ENCODE measurements around the gene TRMT44. TPM values are rescaled to one million over a fixed set of nuclear protein-coding genes. Genes with fewer than 3 reads are reported as not detected.

Gene TRMT44
- total RNA-seq, 1 experiment from 2014 or later: 17.4 TPM

DNA sequence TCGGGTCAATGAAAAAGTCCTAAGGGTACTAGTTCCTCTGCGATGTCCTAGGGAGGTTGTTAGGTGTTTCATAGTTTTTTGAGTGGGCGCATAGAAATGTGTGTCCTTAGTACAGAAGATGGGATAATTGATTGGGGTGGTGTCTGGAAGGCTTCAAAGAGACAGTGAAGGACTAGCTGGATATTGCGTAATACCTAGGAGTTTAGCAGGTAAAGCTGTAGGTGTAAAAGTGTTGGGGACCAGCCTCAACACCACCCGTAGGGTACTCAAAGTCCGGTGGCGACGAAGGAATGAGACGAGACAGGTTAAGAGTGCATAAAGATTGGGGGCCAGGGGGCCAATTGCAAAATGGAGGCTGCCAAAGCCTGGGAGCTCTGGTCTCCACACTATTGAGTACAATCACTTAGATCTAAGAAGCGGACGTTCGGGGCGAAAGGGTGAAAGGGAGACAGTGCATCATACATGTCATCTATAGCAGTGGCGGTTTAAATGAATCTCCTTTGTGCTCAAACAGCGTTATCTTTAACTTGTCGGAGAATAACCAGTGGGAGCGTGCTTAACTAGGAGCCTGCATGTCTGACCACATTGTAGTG lies 1.0 kb downstream of the TRMT44 start:
- Histone ChIP-seq H3K27me3 (ENCODE audit: insufficient read depth, low read depth) (no peaks in the 10 kb centered on the region), H3K4me3 (peak overlapping the region; percentile 82), H3F3A (ENCODE audit: insufficient read depth, low read depth) (peaks cover 10% of the 10 kb centered on the region), H3K36me3 (ENCODE audit: low read depth) (0 out of 2 replicates have a peak, but pooled peaks cover 3% of the 10 kb centered on the region), H2AFZ (peak overlapping the region; percentile 91; the same call in 1 of the 2 replicates), H3K79me2 (ENCODE audit: low read depth) (peaks cover 59% of the 10 kb centered on the region), H3K4me1 (replicated peaks; ENCODE audit: insufficient read depth) (peaks cover 12% of the 10 kb centered on the region), H3K9me2 (ENCODE audit: insufficient read depth) (no peaks in the 10 kb centered on the region), H3K9me3 (ENCODE audit: insufficient read depth, low read depth) (no peaks in the 10 kb centered on the region), H3K4me2 (peak overlapping the region; percentile 95), H4K20me1 (ENCODE audit: insufficient read depth) (no peaks in the 10 kb centered on the region; the same call in 1 of the 2 replicates), H3K27ac (no peak overlapping the region)
- ChIA-PET CTCF (no interaction called here), POLR2A (ENCODE audit: unreplicated experiment) (no interaction called here)
- BruUV-seq (replicated peaks): TSS peak; percentile 33
- intact Hi-C loops (cut with micrococcal nuclease; ENCODE audit: unreplicated experiment): loop anchor here (2.0 kb wide), 1 partner anchor 19 kb away; no protein-coding TSS in a partner anchor
- DNase-seq: no peak
- TF ChIP-seq, protein P1, sequence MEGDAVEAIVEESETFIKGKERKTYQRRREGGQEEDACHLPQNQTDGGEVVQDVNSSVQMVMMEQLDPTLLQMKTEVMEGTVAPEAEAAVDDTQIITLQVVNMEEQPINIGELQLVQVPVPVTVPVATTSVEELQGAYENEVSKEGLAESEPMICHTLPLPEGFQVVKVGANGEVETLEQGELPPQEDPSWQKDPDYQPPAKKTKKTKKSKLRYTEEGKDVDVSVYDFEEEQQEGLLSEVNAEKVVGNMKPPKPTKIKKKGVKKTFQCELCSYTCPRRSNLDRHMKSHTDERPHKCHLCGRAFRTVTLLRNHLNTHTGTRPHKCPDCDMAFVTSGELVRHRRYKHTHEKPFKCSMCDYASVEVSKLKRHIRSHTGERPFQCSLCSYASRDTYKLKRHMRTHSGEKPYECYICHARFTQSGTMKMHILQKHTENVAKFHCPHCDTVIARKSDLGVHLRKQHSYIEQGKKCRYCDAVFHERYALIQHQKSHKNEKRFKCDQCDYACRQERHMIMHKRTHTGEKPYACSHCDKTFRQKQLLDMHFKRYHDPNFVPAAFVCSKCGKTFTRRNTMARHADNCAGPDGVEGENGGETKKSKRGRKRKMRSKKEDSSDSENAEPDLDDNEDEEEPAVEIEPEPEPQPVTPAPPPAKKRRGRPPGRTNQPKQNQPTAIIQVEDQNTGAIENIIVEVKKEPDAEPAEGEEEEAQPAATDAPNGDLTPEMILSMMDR (conservative IDR thresholded peaks at IDR 0.05): no peak
- TF ChIP-seq EZH2 (IDR thresholded peaks at IDR 0.05; ENCODE audit: low read depth): no peak

DNA sequence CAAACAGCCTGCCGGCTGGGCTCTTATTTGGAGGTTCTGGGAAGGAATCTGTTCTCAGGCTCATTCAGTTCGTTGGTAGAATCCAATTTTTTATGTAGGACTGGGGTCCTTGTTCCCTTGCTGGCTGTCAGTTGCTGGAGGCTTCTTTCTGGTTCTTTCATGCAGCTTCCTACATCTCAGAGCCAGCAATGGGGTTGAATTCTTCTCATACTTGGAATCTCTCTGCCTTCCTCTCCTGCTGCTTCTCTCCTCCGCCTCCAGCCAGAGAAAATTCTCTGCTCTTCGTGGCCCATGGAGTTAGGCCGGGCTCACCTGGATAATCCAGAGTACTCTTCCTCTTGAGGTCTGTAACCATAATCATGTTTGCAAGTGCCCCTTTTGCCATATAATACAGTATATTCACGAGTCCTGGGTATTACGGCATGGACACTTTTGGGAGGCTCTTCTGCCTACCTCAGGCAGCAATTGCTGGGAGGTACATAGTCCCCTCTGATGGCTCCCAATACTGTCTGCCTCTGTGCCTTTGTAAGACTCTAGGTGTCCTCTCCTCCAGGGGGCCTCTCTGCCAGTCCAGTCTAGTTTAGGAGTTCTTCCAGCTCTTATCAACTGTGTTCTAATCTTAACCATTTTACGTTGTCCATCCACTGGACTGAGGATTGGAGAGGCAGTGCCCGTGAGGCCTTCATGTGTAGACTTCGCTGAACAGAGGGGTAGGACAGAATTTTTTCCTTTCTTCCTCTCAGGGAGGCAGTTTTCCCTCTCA lies 2.2 kb downstream of the TRMT44 start:
- peak overlapping the region; percentile 82; the same call in 1 of the 2 replicates for H3K4me3 ChIP-seq
- H4K20me1 ChIP-seq (ENCODE audit: insufficient read depth): no peaks in the 10 kb centered on the region; the same call in 1 of the 2 replicates
- TF ChIP-seq, protein P1 (conservative IDR thresholded peaks at IDR 0.05): no peak
- TF ChIP-seq EZH2 (IDR thresholded peaks at IDR 0.05; ENCODE audit: low read depth): no peak
- POLR2A ChIA-PET (ENCODE audit: unreplicated experiment): interaction anchor here (0.7 kb wide), 1 partner anchor 33 kb away, joined by 8 read pairs; no protein-coding TSS in a partner anchor
- peaks cover 59% of the 10 kb centered on the region for H3K79me2 ChIP-seq (ENCODE audit: low read depth)
- peaks cover 12% of the 10 kb centered on the region for H3K4me1 ChIP-seq (replicated peaks; ENCODE audit: insufficient read depth)
- 0 out of 2 replicates have a peak, but pooled peaks cover 3% of the 10 kb centered on the region for H3K36me3 ChIP-seq (ENCODE audit: low read depth)
- intact Hi-C loops (cut with micrococcal nuclease; ENCODE audit: unreplicated experiment): no loop called here
- H3K27me3 ChIP-seq (ENCODE audit: insufficient read depth, low read depth): no peaks in the 10 kb centered on the region
- no peak overlapping the region for H3K27ac ChIP-seq
- no TSS peak for BruUV-seq (replicated peaks)
- H3K9me3 ChIP-seq (ENCODE audit: insufficient read depth, low read depth): no peaks in the 10 kb centered on the region
- CTCF ChIA-PET: no interaction called here
- no peak for DNase-seq
- peak overlapping the region; percentile 95 for H3K4me2 ChIP-seq
- H2AFZ ChIP-seq: no peak overlapping the region
- no peaks in the 10 kb centered on the region for H3K9me2 ChIP-seq (ENCODE audit: insufficient read depth)
- peaks cover 10% of the 10 kb centered on the region for H3F3A ChIP-seq (ENCODE audit: insufficient read depth, low read depth)

DNA sequence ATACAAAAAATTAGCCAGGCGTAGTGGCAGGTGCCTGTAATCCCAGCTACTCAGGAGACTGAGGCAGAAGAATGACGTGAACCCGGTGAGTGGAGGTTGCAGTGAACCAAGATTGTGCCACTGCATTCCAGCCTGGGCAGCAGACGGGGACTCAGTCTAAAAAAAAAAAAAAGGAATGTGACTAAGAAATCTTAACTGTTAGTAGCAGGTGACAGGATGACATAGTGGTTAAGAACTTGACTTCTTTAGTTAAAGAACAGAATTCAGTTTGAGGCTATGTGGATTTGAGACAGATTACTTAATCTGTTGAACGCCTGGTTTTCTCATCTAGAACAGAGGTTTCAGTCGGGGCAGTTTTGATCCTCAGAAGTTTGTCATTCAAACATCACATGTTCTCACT lies 3.2 kb downstream of the TRMT44 start:
- H3K4me2 ChIP-seq: no peak overlapping the region; the same call in 1 of the 2 replicates
- peaks cover 12% of the 10 kb centered on the region for H3K4me1 ChIP-seq (replicated peaks; ENCODE audit: insufficient read depth)
- no TSS peak for BruUV-seq (replicated peaks)
- TF ChIP-seq, protein P1 (conservative IDR thresholded peaks at IDR 0.05): no peak
- TF ChIP-seq EZH2 (IDR thresholded peaks at IDR 0.05; ENCODE audit: low read depth): no peak
- H4K20me1 ChIP-seq (ENCODE audit: insufficient read depth): no peaks in the 10 kb centered on the region; the same call in 1 of the 2 replicates
- H3F3A ChIP-seq (ENCODE audit: insufficient read depth, low read depth): peaks cover 10% of the 10 kb centered on the region
- no peaks in the 10 kb centered on the region for H3K27me3 ChIP-seq (ENCODE audit: insufficient read depth, low read depth)
- no peaks in the 10 kb centered on the region for H3K9me3 ChIP-seq (ENCODE audit: insufficient read depth, low read depth)
- ChIA-PET POLR2A (ENCODE audit: unreplicated experiment) (no interaction called here), CTCF (no interaction called here)
- H3K79me2 ChIP-seq (ENCODE audit: low read depth): peaks cover 56% of the 10 kb centered on the region
- no peaks in the 10 kb centered on the region for H3K9me2 ChIP-seq (ENCODE audit: insufficient read depth)
- H3K4me3 ChIP-seq: no peak overlapping the region
- intact Hi-C loops (cut with micrococcal nuclease; ENCODE audit: unreplicated experiment): no loop called here
- no peak overlapping the region for H2AFZ ChIP-seq
- H3K36me3 ChIP-seq (ENCODE audit: low read depth): 0 out of 2 replicates have a peak, but pooled peaks cover under 1% of the 10 kb centered on the region
- DNase-seq: no peak
- no peak overlapping the region for H3K27ac ChIP-seq

Measured in PC-9 (cell line).